Stimulated activated CD4-positive, alpha-beta T cell treated with anti-CD3 and anti-CD28 coated beads, Interleukin-15, amount 100 ng/mL, for 48 hours (primary cell): ENCODE data around the gene ZFPL1.

Source experiments
- DNase-seq, 2 donors: peaks; one replicate each; pipeline ENCODE4 v3.0.0-alpha.2; 2020; ENCODE audit warnings: low read depth in 2 of 2

Gene ZFPL1

DNA sequence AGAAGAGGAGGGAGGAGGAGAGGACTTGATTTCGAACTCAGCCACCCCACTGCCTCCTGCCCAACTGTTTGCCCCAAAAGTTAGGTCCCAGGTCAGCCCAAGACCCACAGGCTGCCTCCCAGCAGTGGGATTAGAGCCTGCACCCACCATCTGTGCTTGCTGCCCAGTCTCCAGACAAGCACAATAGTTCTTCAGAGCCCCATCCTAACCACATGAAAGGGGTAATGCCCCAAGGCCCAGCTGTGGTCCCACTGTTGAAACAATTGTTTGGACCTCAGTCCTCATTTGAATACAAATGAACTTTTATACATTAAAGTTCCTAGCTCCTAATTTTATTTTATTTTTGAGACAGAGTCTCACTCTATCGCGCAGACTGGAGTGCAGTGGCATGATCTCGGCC is 6.6 kb downstream of the ZFPL1 start:
- DNase-seq, result no peak

GRCh38 chr11:65095427-65095826 is 11.4 kb downstream of the ZFPL1 start:
- no peak for DNase-seq

DNA sequence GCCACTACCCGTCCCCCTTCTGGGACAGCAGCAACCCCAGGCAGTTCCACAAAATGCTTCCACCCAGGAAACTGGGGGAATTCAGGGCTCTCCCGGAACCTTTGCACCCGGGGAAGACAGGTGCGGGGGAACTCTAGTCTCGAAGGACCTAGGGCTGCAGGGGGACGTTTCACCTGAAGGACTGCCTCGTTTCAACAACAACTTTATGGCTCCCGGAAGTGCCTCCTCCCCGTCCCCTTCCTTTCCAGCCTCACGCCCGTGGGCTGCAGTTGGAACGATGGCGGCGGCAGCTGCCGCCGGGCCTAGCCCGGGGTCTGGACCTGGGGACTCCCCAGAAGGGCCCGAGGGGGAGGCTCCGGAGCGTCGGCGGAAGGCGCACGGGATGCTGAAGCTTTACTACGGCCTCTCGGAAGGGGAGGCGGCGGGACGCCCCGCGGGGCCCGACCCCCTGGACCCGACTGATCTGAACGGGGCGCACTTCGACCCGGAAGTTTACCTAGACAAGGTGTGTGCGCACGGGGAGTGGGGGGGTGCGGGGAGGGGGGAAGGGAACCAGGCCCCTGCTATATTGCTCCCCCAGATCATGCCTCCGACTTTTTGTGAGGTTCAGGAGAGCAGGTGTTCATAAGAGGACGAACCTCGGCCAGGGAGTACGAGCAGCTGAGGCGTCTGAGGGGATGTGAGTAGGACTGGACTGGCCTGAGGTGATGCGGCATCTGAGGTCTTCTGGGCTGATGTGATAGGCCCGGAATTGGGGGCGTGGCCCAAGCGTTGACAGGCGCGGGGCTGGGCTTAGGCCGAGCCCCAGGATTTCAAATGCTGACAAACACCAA is 12.2 kb downstream of the ZFPL1 start, which contains the start of gene VPS51:
Gene VPS51 (plus strand): TSS at position 241 of the 833 bp plus-strand sequence. CDS start 37 bp downstream, at position 278.
- peak; percentile 80 for DNase-seq

- DNase-seq, result no peak
Measured at GRCh38 chr11:65096926-65097325, 12.9 kb downstream of the ZFPL1 start.

DNA sequence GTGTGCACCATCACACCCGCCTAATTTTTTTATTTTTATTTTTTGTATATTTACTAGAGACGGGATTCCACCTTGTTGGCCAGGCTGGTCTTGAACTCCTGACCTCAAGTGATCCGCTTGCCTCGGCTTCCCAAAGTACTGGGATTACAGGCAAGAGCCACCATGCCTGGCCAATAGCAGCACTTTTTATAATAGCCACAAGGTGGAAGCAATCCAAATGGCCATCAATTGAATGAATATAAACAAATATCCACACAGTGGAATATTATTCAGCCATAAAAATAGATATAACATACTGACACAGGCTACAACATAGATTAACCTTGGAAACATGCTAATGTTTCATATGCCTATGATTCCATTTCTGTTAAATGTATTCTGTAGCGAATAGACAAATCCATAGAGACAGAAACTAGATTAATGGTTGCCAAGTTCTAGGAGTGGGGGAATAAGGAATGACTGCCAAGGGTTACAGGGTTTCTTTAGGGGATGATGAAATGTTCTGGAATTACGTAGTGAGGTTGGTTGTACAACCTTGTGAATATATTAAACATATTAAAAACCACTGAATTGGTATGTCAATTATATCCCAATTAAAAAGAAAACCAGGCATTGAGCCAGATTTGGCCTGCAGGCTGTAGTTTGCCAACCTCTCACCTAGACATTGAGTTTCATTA is 16.8 kb downstream of the ZFPL1 start:
- no peak for DNase-seq

DNA sequence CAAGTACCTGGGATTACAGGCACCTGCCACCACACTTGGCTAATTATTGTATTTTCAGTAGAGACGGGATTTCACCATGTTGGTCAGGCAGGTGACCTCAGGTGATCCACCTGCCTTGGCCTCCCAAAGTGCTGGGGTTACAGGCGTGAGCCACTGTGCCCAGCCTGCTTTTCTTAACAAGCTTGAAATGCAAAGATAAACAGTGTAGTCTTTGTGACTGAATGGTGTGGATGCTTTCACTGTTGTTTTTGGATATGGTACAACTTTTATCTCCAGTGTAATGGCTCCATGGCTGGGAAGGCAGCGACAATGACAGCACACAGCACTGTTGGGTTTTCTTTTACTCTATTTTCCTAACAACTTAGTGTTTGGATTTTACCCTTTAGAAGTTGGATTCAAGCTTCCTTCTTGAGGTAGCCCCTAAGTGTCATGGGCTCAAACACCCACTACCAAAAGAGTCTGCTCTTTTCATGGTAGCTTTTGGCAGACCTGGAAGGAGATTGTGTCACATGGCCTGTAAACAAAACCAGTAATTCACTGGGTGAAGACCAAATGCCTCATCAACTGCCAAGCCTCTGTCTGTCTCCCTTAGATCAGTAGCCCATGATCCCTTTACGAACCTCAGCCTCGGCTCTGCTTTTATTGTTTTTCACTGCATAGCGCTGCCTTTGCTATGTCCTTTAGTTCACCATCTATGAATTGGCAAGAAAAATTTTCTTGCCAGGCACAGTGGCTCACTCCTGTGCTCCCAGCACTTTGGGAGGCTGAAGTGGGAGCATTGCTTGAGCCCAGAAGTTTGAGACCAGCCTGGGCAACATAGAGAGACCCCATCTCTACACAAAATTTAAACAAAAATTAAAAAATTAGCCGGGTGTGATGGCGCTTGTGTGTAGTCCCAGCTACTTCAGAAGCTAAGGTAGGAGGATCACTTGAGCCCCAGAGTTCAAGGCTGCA is 18.4 kb downstream of the ZFPL1 start:
- DNase-seq, result no peak

- no peak for DNase-seq
Measured at GRCh38 chr11:65103476-65103875, 19.5 kb downstream of the ZFPL1 start.

- no peak for DNase-seq
Measured at GRCh38 chr11:65104628-65105027, 20.6 kb downstream of the ZFPL1 start.

DNA sequence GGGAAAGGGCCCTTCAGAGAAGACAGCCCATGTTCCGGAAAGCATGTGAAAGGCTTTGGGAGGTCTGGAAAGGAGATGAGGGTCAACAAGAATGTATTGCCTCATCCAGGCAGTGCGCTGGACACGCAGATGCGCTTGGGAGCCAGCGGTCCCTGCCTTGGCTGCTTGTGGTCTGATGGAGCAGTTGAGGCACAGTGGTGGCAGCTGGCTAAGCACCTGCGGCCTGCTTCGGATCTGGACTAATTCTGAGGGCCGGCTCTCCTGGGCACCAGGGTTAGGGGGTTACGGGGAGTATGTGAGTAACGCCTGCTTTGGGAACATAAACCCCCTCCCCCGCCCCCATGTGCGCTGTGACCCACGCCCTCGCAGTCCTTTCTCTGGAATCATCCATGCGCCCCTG is 23.1 kb downstream of the ZFPL1 start:
- no peak for DNase-seq

- DNase-seq, result no peak
Measured at GRCh38 chr11:65107751-65108468, 23.9 kb downstream of the ZFPL1 start.

DNA sequence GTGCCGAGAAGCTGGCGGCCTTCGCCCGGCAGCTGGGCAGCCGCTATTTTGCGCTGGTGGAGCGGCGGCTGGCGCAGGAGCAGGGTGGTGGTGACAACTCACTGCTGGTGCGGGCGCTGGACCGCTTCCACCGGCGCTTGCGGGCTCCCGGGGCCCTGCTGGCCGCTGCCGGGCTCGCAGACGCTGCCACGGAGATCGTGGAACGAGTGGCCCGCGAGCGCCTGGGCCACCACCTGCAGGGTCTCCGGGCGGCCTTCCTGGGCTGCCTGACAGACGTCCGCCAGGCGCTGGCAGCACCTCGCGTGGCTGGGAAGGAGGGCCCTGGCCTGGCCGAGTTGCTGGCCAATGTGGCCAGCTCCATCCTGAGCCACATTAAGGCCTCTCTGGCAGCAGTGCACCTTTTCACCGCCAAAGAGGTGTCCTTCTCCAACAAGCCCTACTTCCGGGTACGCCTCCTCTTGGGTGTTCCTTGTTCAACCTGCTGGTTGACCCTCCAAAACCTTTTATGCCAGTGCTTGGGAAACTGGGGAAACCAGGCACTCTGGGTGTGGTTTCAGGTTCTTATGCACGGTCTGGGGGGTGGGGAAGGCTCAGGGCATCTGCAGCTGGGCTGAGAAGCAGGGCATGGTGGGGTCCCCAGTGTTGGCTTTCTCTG is 24.6 kb downstream of the ZFPL1 start:
- DNase-seq, result no peak

GRCh38 chr11:65109231-65110198 is 25.5 kb downstream of the ZFPL1 start:
- DNase-seq, result no peak

GRCh38 chr11:65110354-65110861 is 26.4 kb downstream of the ZFPL1 start:
- peak; percentile 84 to 93 for DNase-seq

GRCh38 chr11:65111159-65111743 is 27.2 kb downstream of the ZFPL1 start:
- DNase-seq, result no peak

DNA sequence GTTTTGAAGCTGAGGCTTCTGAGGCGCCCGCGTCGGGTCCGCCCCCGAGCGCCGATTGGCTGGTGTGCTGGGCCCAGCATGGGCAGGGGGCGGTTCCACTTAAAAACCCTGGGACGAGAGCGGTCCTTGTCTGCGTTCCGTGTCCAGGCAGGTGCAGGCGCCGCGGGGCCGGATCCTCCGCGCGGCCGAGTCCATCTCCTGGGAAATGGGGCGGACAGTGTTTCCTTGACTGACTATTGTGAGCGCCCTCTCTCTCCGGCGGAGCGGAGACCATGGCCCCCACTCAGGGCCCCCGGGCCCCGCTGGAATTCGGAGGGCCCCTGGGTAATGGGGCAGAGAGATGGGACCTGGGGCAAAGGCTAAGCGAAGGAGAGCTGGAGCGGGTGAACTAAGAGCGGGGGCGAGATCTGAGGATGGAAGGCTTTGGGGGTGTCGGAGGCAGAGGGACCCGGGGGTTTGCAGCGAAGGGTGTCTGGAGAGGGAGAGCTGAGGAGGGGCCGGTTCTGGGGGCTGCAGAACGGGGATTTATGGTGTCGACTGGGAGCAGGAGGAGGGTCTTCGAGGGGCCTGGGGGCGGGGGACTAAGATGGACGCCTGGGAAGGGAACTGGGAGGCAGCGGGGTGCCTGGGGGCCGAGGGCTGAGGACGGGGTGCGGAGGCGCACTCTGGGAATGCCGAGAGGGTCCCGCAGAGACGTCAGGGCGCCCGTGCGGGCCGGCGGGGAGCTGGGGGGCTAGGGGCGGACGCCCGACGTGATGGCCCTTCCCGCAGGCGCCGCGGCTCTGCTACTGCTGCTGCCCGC is 27.9 kb downstream of the ZFPL1 start, which contains the start of gene TM7SF2:
Gene TM7SF2 (plus strand): TSS at position 129 of the 802 bp plus-strand sequence. CDS start 144 bp downstream, at position 273.
- peak; percentile 88 to 94 for DNase-seq

- peak; percentile 56 to 66 for DNase-seq
Measured at GRCh38 chr11:65112546-65113360, 28.7 kb downstream of the ZFPL1 start.

DNA sequence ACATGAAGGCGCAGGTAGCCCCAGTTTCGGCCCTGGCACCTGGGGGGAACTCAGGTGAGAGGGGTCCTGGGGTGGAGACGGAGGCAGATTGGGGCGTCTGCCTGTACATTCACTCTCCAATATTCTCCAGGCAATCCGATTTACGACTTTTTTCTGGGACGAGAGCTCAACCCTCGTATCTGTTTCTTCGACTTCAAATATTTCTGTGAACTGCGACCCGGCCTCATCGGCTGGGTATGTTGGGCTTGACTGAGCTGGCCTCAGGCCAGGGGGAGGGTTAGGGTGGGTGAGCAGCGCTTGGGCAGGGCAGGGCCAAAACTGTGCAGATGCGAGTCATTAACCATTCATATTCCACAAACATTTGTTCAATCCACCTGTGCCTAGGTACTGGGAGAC is 29.3 kb downstream of the ZFPL1 start:
- no peak for DNase-seq
